ENCODE results near the gene VGF. TPM values are rescaled to one million over a fixed set of nuclear protein-coding genes. Genes with fewer than 3 reads are reported as not detected.
A peak's percentile ranks its signal among the peaks of the same experiment; 100 is the strongest.

Gene VGF
- total and polyA plus RNA-seq, 2 experiments from 2014 or later: 3.0 to 4.4 TPM

GRCh38 chr7:101116898-101117297 lies 48.5 kb downstream of the VGF start:
- no peak overlapping the region for H3K4me3 Mint-ChIP-seq
- no peak for ATAC-seq
- H3K27ac Mint-ChIP-seq: no peak overlapping the region
- Histone ChIP-seq H3K27me3 (ENCODE audit: insufficient read depth) (no peaks in the 10 kb centered on the region), H3K9me2 (ENCODE audit: insufficient read depth) (no peaks in the 10 kb centered on the region), H3K4me1 (ENCODE audit: insufficient read depth) (peaks cover 6% of the 10 kb centered on the region; the same call in 1 of the 2 replicates), H4K20me1 (replicated peaks; ENCODE audit: insufficient read depth) (no peaks in the 10 kb centered on the region), H3K36me3 (ENCODE audit: insufficient read depth) (no peaks in the 10 kb centered on the region), H2AFZ (peak overlapping the region; percentile 52; the same call in 1 of the 2 replicates), H3K27ac (ENCODE audit: low read depth) (no peak overlapping the region), H3K4me3 (no peak overlapping the region), H3F3A (replicated peaks; ENCODE audit: low read depth) (0 out of 2 replicates have a peak, but pooled peaks cover 4% of the 10 kb centered on the region), H3K4me2 (no peak overlapping the region), H3K79me2 (replicated peaks; ENCODE audit: insufficient read depth) (no peaks in the 10 kb centered on the region)
- peaks cover 14% of the 10 kb centered on the region for H3K27me3 Mint-ChIP-seq (ENCODE audit: insufficient read depth, low read depth, poor library complexity)
- no peaks in the 10 kb centered on the region for H3K36me3 Mint-ChIP-seq (ENCODE audit: low read depth)
- H3K9me3 Mint-ChIP-seq: no peaks in the 10 kb centered on the region; the same call in 1 of the 3 replicates
- DNase-seq (ENCODE audit: low spot score): no peak
- TF ChIP-seq POLR2AphosphoS5 (IDR thresholded peaks at IDR 0.05; ENCODE audit: low read depth): no peak
- TF ChIP-seq REST (IDR thresholded peaks at IDR 0.05; ENCODE audit: unreplicated experiment): no peak
- TF ChIP-seq ZNF462 (CRISPR knock-in tag; IDR thresholded peaks at IDR 0.05): no peak
- no peak for TF ChIP-seq EZH2 (IDR thresholded peaks at IDR 0.05; ENCODE audit: low read depth, unreplicated experiment)
- TF ChIP-seq ZNF331 (CRISPR knock-in tag; IDR thresholded peaks at IDR 0.05; ENCODE audit: low read depth): no peak
- no peak for TF ChIP-seq EZH2phosphoT487 (IDR thresholded peaks at IDR 0.05; ENCODE audit: unreplicated experiment)
- TF ChIP-seq ZNF114 (CRISPR knock-in tag; IDR thresholded peaks at IDR 0.05): no peak
- TF ChIP-seq CREB1 (CRISPR knock-in tag; IDR thresholded peaks at IDR 0.05; ENCODE audit: low read depth): no peak
- no peak for TF ChIP-seq NANOG (IDR thresholded peaks at IDR 0.05; ENCODE audit: borderline replicate concordance)
- no peak for TF ChIP-seq STAT1 (IDR thresholded peaks at IDR 0.05; ENCODE audit: unreplicated experiment)
- TF ChIP-seq JUNB (IDR thresholded peaks at IDR 0.05; ENCODE audit: unreplicated experiment): no peak
- no peak for TF ChIP-seq ETS1 (IDR thresholded peaks at IDR 0.05)
- TF ChIP-seq CTCF (conservative IDR thresholded peaks at IDR 0.05; ENCODE audit: low read depth in 2 of 2): no peak
- peaks cover under 1% of the 10 kb centered on the region; the same call in 2 of the 3 replicates for H3K4me1 Mint-ChIP-seq
